Mesothelial cell of epicardium (in vitro differentiated cells): ENCODE measurements around the gene SLC5A10. TPM values are rescaled to one million over a fixed set of nuclear protein-coding genes. Genes with fewer than 3 reads are reported as not detected.

Source experiments
- DNase-seq, 2 experiments: peaks; one replicate each; pipeline ENCODE4 v3.0.0; 2021; ENCODE audit warnings: low spot score in 2 of 2; ENCODE audit not compliant: unreplicated experiment in 2 of 2
- H3K27ac Mint-ChIP-seq: 2 replicates; pipeline ENCODE4 v1.8.0; 2021; ENCODE audit warnings: mixed read lengths
- H3K27me3 Mint-ChIP-seq: 2 replicates; pipeline ENCODE4 v1.8.0; 2021; ENCODE audit warnings: low read depth, mixed read lengths
- H3K36me3 Mint-ChIP-seq: 2 replicates; pipeline ENCODE4 v1.8.0; 2021; ENCODE audit warnings: mixed read lengths
- H3K4me1 Mint-ChIP-seq: 2 replicates; pipeline ENCODE4 v1.8.0; 2021; ENCODE audit warnings: mixed read lengths
- H3K4me3 Mint-ChIP-seq: 2 replicates; pipeline ENCODE4 v1.8.0; 2021; ENCODE audit warnings: mild to moderate bottlenecking, moderate library complexity, mixed read lengths
- H3K9me3 Mint-ChIP-seq: 2 replicates; pipeline ENCODE4 v1.8.0; 2021; ENCODE audit warnings: mixed read lengths
- total RNA-seq: library from RNA; stranded (reverse); gene quantifications from 3 replicates; pipeline ENCODE4 v1.2.1, GENCODE V29; 2021
- TF ChIP-seq, protein P1 (sequence below): fragments of 200-600 bp; sonication (generic); IDR thresholded peaks from one replicate; pipeline ENCODE4 v1.5.0; 2021; ENCODE audit warnings: antibody characterized with exemption; ENCODE audit not compliant: unreplicated experiment

Gene SLC5A10
- total RNA-seq, 1 donor from 2014 or later, result 0.25 TPM

DNA sequence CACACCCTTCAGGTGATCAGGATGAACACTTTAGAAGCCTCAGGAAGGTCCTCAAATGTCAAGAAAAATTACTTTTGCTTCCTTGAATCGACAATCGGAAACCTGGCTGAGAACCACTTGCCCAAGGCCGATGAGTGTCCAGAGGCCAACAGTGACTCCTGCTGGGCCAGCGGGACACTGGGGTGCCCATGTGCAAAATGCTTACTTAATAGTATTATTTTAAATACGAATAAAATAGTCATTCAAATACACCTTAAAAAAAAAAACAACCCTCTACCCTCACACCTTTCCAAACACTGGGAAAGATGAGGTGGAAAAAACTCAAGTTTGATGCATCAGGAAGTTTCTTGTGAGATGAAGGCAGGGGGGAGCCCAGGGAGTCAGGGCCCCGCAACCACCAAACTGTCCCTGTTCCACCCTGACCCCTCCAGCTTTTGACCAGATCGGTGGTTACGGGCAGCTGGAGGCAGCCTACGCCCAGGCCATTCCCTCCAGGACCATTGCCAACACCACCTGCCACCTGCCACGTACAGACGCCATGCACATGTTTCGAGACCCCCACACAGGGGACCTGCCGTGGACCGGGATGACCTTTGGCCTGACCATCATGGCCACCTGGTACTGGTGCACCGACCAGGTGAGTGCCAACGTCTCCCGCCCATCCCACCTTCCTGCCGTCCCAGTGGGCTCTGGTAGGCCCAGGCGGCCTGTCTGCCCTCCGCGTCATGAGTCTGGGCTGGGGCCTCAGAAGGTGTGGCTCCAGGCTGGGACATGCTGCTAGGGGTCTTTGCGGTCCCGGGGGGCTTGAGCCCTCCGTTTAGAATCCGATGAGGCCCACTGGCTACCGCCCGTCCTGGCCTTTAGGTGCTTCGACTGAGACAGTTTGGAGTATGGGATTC lies 18.9 kb downstream of the SLC5A10 start:
- Mint-ChIP-seq H3K9me3 (no peaks in the 10 kb centered on the region), H3K27ac (no peak overlapping the region), H3K4me3 (no peak overlapping the region), H3K36me3 (peaks cover 5% of the 10 kb centered on the region), H3K4me1 (peaks cover 21% of the 10 kb centered on the region), H3K27me3 (no peaks in the 10 kb centered on the region)
- DNase-seq, result no peak
- TF ChIP-seq, protein P1, sequence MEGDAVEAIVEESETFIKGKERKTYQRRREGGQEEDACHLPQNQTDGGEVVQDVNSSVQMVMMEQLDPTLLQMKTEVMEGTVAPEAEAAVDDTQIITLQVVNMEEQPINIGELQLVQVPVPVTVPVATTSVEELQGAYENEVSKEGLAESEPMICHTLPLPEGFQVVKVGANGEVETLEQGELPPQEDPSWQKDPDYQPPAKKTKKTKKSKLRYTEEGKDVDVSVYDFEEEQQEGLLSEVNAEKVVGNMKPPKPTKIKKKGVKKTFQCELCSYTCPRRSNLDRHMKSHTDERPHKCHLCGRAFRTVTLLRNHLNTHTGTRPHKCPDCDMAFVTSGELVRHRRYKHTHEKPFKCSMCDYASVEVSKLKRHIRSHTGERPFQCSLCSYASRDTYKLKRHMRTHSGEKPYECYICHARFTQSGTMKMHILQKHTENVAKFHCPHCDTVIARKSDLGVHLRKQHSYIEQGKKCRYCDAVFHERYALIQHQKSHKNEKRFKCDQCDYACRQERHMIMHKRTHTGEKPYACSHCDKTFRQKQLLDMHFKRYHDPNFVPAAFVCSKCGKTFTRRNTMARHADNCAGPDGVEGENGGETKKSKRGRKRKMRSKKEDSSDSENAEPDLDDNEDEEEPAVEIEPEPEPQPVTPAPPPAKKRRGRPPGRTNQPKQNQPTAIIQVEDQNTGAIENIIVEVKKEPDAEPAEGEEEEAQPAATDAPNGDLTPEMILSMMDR, result no peak

DNA sequence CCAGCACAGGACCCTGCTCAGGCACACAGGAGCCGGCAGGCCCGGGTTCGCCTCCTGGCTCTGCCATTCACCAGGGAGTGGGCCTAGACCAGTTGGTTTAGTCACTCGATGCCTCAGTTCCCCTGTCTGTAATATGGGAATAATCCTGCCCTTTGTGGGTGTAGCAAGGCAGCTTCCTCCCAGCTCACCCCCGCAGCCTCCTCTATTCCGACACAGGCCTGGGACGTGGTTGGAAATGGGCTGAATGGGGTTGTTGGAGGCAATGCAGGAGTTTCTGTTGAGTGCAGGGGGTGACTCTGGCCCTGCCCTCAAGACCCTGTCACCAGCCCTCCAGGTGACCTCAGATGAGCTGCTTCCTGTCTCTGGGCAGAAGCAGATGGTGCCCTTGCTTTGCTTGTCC lies 19.8 kb downstream of the SLC5A10 start:
- TF ChIP-seq, protein P1, result no peak
- H3K27me3 Mint-ChIP-seq, result no peaks in the 10 kb centered on the region
- no peak overlapping the region for H3K4me3 Mint-ChIP-seq
- no peak overlapping the region for H3K27ac Mint-ChIP-seq
- peaks cover 8% of the 10 kb centered on the region for H3K36me3 Mint-ChIP-seq
- no peaks in the 10 kb centered on the region for H3K9me3 Mint-ChIP-seq
- DNase-seq, result no peak
- H3K4me1 Mint-ChIP-seq, result peaks cover 21% of the 10 kb centered on the region

DNA sequence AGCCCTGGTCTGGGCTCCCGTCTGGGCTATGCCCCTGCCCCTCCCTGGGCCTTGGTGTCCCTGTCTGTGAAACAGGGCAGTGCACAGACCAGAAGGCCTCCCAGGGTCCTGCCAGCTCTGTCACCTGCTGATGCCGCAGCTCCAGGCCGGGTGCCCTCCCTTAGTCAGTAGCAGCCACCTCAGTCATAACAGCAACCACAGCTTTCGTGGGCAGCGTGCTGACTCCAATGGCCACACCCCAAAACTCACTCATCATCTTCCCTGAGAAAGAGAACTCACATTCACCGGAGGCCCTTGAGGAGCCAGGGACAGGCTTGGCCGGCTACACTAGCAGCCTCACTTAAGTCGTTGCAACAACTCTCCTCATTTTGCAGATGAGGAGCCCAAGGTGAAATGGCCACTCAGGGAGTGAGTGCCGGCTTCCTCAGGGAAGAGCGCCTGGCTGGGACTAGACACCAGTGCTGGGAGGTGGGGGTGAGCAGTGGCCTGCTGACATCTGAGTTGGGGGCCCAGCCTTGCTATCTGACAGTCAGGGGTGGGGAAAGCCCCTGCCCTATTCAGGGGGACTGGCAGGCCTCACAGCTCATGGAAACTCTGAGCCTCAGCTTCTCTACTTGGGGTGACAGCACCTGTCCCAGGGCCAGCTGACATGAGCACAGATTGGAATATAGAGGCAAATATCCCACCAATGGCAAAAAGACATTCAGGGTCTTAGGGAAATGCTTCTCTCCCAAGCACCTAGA lies 22.6 kb downstream of the SLC5A10 start:
- Mint-ChIP-seq H3K4me1 (no peaks in the 10 kb centered on the region), H3K9me3 (no peaks in the 10 kb centered on the region), H3K36me3 (peaks cover 8% of the 10 kb centered on the region), H3K27ac (no peak overlapping the region), H3K4me3 (no peak overlapping the region), H3K27me3 (no peaks in the 10 kb centered on the region)
- TF ChIP-seq, protein P1, result no peak
- DNase-seq, result no peak

DNA sequence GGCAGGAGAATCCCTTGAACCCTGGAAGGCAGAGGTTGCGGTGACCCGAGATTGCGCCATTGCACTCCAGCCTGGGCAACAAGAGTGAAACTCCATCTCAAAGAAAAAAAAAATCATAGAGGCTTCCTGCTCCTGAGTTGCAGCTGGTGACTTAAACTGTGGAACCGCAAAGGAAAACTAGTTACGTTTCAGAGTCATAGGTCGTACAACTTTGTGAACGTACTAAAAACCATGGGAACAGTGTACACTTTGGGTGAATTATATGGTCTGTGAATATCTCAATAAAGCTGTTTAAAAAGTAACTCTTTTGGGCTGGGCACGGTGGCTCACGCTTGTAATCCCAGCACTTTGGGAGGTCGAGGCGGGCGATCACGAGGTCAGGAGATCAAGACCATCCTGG lies 23.6 kb downstream of the SLC5A10 start:
- Mint-ChIP-seq H3K4me1 (no peaks in the 10 kb centered on the region), H3K4me3 (no peak overlapping the region), H3K9me3 (no peaks in the 10 kb centered on the region), H3K36me3 (peaks cover 4% of the 10 kb centered on the region), H3K27ac (no peak overlapping the region), H3K27me3 (no peaks in the 10 kb centered on the region)
- DNase-seq, result no peak
- TF ChIP-seq, protein P1, result no peak

DNA sequence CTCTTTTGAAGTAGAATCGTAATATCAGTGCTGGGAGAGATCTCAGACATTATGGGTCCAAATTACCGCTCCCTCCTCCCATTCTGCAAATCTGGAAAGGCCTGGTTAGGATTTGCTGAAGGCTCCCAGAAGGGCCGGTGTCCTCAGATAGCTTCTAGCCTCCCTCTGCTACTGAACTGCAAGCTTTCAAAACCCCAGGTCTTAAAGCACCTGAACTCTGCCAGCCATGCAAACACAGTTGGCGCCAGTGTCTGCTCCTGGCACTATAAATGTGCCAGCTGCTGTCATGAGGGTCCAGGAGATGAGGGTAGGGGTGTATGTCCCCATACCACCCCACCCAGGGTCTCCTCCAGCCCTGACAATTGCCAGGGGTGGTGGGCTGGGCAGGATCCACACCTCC lies 24.2 kb downstream of the SLC5A10 start:
- H3K9me3 Mint-ChIP-seq, result no peaks in the 10 kb centered on the region
- no peak for DNase-seq
- TF ChIP-seq, protein P1, result no peak
- H3K4me3 Mint-ChIP-seq, result no peak overlapping the region
- H3K27ac Mint-ChIP-seq, result no peak overlapping the region
- H3K27me3 Mint-ChIP-seq, result no peaks in the 10 kb centered on the region
- peaks cover 4% of the 10 kb centered on the region for H3K4me1 Mint-ChIP-seq
- peaks cover 4% of the 10 kb centered on the region for H3K36me3 Mint-ChIP-seq
